K562 (cell line): ENCODE data around the gene PLD1. TPM values are rescaled to one million over a fixed set of nuclear protein-coding genes. Genes with fewer than 3 reads are reported as not detected.

Experiments
- ATAC-seq: fragments of 200-7000 bp; cut with Tn5 transposase; 3 replicates; pipeline ENCODE4 v1.9.1; 2020; ENCODE audit warnings: moderate library complexity
- BruUV-seq: library from RNA; stranded (reverse); fragments of 400-500 nt; replicated peaks from 2 replicates; lab custom pipeline; 2021; lab: Mats Ljungman, UMichigan
- CTCF ChIA-PET: fragments of 300-600 bp; formaldehyde crosslinking; extraction: SDS; loops from one replicate; lab custom pipeline; 2021; ENCODE audit warnings: low intra/inter-chr PET ratio; lab: Yijun Ruan, JAX
- POLR2A ChIA-PET: fragments of 300-600, 350-650 bp; sonication (Branson Sonifier 250); formaldehyde crosslinking; extraction: SDS; loops from one replicate; lab custom pipeline; 2021; ENCODE audit warnings: antibody characterized with exemption, inconsistent platforms; lab: Yijun Ruan, JAX
- DNase-seq, 4 experiments: peaks; one replicate each; pipeline versions ENCODE4 v3.0.0 to v3.0.0-alpha.2; 2011 to 2018; ENCODE audit warnings: low spot score in 3 of 4, mixed read lengths in 3 of 4; ENCODE audit errors: extremely low read depth in 1 of 4
- FAIRE-seq: peaks from 2 replicates; lab custom pipeline; 2011; peaks lifted over from hg19 to GRCh38; lab: Jason Lieb, UNC
- H2AFZ ChIP-seq: 2 replicates; pipeline ENCODE4 v1.6.0; 2011; ENCODE audit warnings: low read depth, low read length, control low read depth, inconsistent platforms
- H3K27ac ChIP-seq: fragments of 200-600 bp; 3 replicates; pipeline ENCODE4 v1.8.0; 2011; ENCODE audit warnings: low read depth, mild to moderate bottlenecking, control low read depth, inconsistent platforms, low read length, moderate library complexity, mixed read lengths; ENCODE audit errors: extremely low read depth
- H3K27me3 ChIP-seq, 2 experiments: fragments of 300-600 bp in 1 of 2; 2 replicates in 1 of 2; 3 replicates in 1 of 2; pipeline versions ENCODE4 v1.6.0 to v1.8.0; 2011; ENCODE audit warnings: inconsistent platforms in 2 of 2, low read length in 2 of 2, mild to moderate bottlenecking in 1 of 2, mixed read lengths in 1 of 2, moderate library complexity in 1 of 2; ENCODE audit not compliant: control insufficient read depth in 2 of 2, insufficient read depth in 2 of 2
- H3K36me3 ChIP-seq: fragments of 300-600 bp; 3 replicates; pipeline ENCODE4 v1.8.0; 2011; ENCODE audit warnings: mild to moderate bottlenecking, low read length, inconsistent platforms; ENCODE audit not compliant: control insufficient read depth, insufficient read depth
- H3K4me1 ChIP-seq, 2 experiments: fragments of 200-600 bp in 1 of 2; replicated peaks in 1 of 2; 2 replicates in 1 of 2; 3 replicates in 1 of 2; pipeline versions ENCODE4 v1.5.1 to v1.8.0; 2011; ENCODE audit warnings: inconsistent platforms in 2 of 2, low read length in 2 of 2, mild to moderate bottlenecking in 1 of 2, mixed read lengths in 1 of 2, moderate library complexity in 1 of 2; ENCODE audit not compliant: control insufficient read depth in 2 of 2, insufficient read depth in 2 of 2
- H3K4me2 ChIP-seq: 2 replicates; pipeline ENCODE4 v1.6.1; 2011; ENCODE audit warnings: low read length, control low read depth, inconsistent platforms, mixed read lengths; ENCODE audit not compliant: insufficient read depth
- H3K4me3 ChIP-seq: fragments of 200-600 bp; sonication (generic), shearing (Covaris generic); 2 replicates; pipeline ENCODE4 v1.5.1; 2016; ENCODE audit warnings: control low read depth, inconsistent platforms
- H3K79me2 ChIP-seq: fragments of 200-600 bp; 3 replicates; pipeline ENCODE4 v1.8.0; 2011; ENCODE audit warnings: low read length, inconsistent platforms; ENCODE audit not compliant: control insufficient read depth, insufficient read depth
- H3K9ac ChIP-seq, 2 experiments: 2 replicates each; pipeline versions ENCODE4 v1.6.0 to v1.6.1; 2011; ENCODE audit warnings: low read depth in 2 of 2, low read length in 2 of 2, control low read depth in 1 of 2, inconsistent platforms in 1 of 2, mild to moderate bottlenecking in 1 of 2, mixed read lengths in 1 of 2; ENCODE audit not compliant: insufficient read depth in 1 of 2
- H3K9me1 ChIP-seq: one replicate; pipeline ENCODE4 v1.6.0; 2011; ENCODE audit warnings: inconsistent platforms, mild to moderate bottlenecking, low read length, moderate library complexity; ENCODE audit not compliant: control insufficient read depth, insufficient read depth
- H3K9me3 ChIP-seq: replicated peaks from 2 replicates; pipeline ENCODE4 v1.5.1; 2011; ENCODE audit warnings: low read depth, low read length, inconsistent platforms; ENCODE audit not compliant: control insufficient read depth, insufficient read depth
- H4K20me1 ChIP-seq: replicated peaks from 2 replicates; pipeline ENCODE4 v1.6.1; 2011; ENCODE audit warnings: low read length, inconsistent platforms, mixed read lengths; ENCODE audit not compliant: control insufficient read depth, insufficient read depth
- BRD9 ChIP-seq: fragments of 450-650 bp; IDR thresholded peaks from 2 replicates; pipeline ENCODE4 v1.6.1; 2018; ENCODE audit warnings: low read depth; ENCODE audit not compliant: partially characterized antibody
- CBFA2T2 ChIP-seq: fragments of 450-650 bp; conservative IDR thresholded peaks from 2 replicates; pipeline ENCODE4 v1.6.1; 2017; ENCODE audit warnings: mild to moderate bottlenecking
- CEBPG ChIP-seq, 3 experiments: fragments of 200-800 bp in 1 of 3; sonication (Bioruptor generic) in 1 of 3; sonication (generic) in 1 of 3; formaldehyde crosslinking in 1 of 3; IDR thresholded peaks in 2 of 3; conservative IDR thresholded peaks in 1 of 3; 2 replicates each; pipeline versions ENCODE4 v1.6.1 to v1.8.0; 2016 to 2022; ENCODE audit warnings: missing compliant biosample characterization in 2 of 3, missing genetic modification characterization in 2 of 3, mild to moderate bottlenecking in 1 of 3, missing genetic modification reagents in 1 of 3
- CTBP1 ChIP-seq: fragments of 450-650 bp; IDR thresholded peaks from 2 replicates; pipeline ENCODE4 v1.6.1; 2016; ENCODE audit warnings: borderline replicate concordance
- GATAD2A ChIP-seq: fragments of 450-650 bp; IDR thresholded peaks from 2 replicates; pipeline ENCODE4 v1.6.1; 2017
- HDGF ChIP-seq: fragments of 450-650 bp; IDR thresholded peaks from 2 replicates; pipeline ENCODE4 v1.6.1; 2016
- KDM1A ChIP-seq, 2 experiments: fragments of 450-650 bp; IDR thresholded peaks; 2 replicates each; pipeline ENCODE4 v1.6.1; 2016; ENCODE audit warnings: mild to moderate bottlenecking in 2 of 2
- KLF16 ChIP-seq: IDR thresholded peaks from 2 replicates; pipeline ENCODE4 v1.6.1; 2016; ENCODE audit warnings: antibody characterized with exemption
- POLR2B ChIP-seq: fragments of 450-650 bp; IDR thresholded peaks from 2 replicates; pipeline ENCODE4 v1.6.1; 2018; ENCODE audit warnings: low read depth; ENCODE audit not compliant: partially characterized antibody
- RBFOX2 ChIP-seq: fragments of 200-400 bp; formaldehyde crosslinking; IDR thresholded peaks from 2 replicates; pipeline ENCODE4 v1.6.1; 2017; ENCODE audit warnings: low read depth, mild to moderate bottlenecking, low read length, moderate library complexity
- RBM14 ChIP-seq: fragments of 200-400 bp; formaldehyde crosslinking; IDR thresholded peaks from 2 replicates; pipeline ENCODE4 v1.6.1; 2018; ENCODE audit warnings: low read depth, mild to moderate bottlenecking, low read length, moderate library complexity, borderline replicate concordance; ENCODE audit not compliant: insufficient read depth
- RBM17 ChIP-seq: fragments of 200-400 bp; formaldehyde crosslinking; IDR thresholded peaks from 2 replicates; pipeline ENCODE4 v1.6.1; 2017; ENCODE audit warnings: low read depth, mild to moderate bottlenecking, low read length, borderline replicate concordance
- SMARCE1 ChIP-seq: fragments of 450-650 bp; IDR thresholded peaks from 2 replicates; pipeline ENCODE4 v1.7.1; 2016; ENCODE audit warnings: mild to moderate bottlenecking
- SOX6 ChIP-seq: fragments of 450-650 bp; IDR thresholded peaks from 2 replicates; pipeline ENCODE4 v1.6.1; 2014; ENCODE audit warnings: mild to moderate bottlenecking
- SPI1 ChIP-seq: IDR thresholded peaks from 2 replicates; pipeline ENCODE4 v1.6.1; 2011; ENCODE audit warnings: low read depth, low read length, control low read depth, borderline replicate concordance
- SUPT5H ChIP-seq: fragments of 450-650 bp; IDR thresholded peaks from 2 replicates; pipeline ENCODE4 v1.6.1; 2016
- ZBTB8A ChIP-seq: fragments of 450-650 bp; IDR thresholded peaks from 2 replicates; pipeline ENCODE4 v1.6.1; 2018; ENCODE audit warnings: mild to moderate bottlenecking, moderate library complexity; ENCODE audit not compliant: partially characterized antibody
- WGBS: fragments of 100-300 bp; shearing (Covaris generic); methylation state at CpG from one replicate; pipeline ENCODE4 v1.1.6; 2016; ENCODE audit warnings: low coverage, mixed read lengths; ENCODE audit not compliant: insufficient coverage; ENCODE audit errors: missing lambda C conversion rate; 5-methylcytosine and 5-hydroxymethylcytosine counted together
- in situ Hi-C: fragments of 300-500 bp; cut with MboI; formaldehyde crosslinking; loops from 4 replicates; pipeline ENCODE4 v1.15.0; 2018; ENCODE audit warnings: inconsistent platforms, mixed read lengths
- intact Hi-C: fragments of 100-400 bp; cut with micrococcal nuclease; formaldehyde crosslinking; loops from 2 replicates; pipeline ENCODE4 v1.14.2; 2022
- polyA plus RNA-seq, 8 experiments: library from polyadenylated mRNA; depleted of rRNA in 4 of 8; stranded (reverse) in 5 of 8; unstranded in 3 of 8; fragments of >200 nt; fragmentation: Nextera tagmentation in 2 of 8; fragmentation: Illumina TruSeq in 1 of 8; extraction: Ambion mirVana in 2 of 8; extraction: Trizol in 1 of 8; gene quantifications; 2 replicates each; pipeline versions ENCODE4 v1.2.1 to v1.2.3, GENCODE V29; 2011 to 2014; ENCODE audit warnings: inconsistent platforms in 1 of 8, missing spikeins in 1 of 8
- total RNA-seq, 7 experiments: library from RNA; depleted of rRNA in 6 of 7; stranded (reverse); fragments of >200 nt in 6 of 7; fragmentation: Illumina TruSeq in 2 of 7; extraction: Trizol in 2 of 7; gene quantifications; 2 replicates each; pipeline versions ENCODE4 v1.2.1 to v1.2.3, GENCODE V29; 2011 to 2021; ENCODE audit warnings: low replicate concordance in 1 of 7
- TF ChIP-seq, protein P1 (sequence below), 2 experiments: fragments of 450-650 bp in 1 of 2; sonication (generic) in 1 of 2; formaldehyde crosslinking in 1 of 2; IDR thresholded peaks in 1 of 2; conservative IDR thresholded peaks in 1 of 2; 2 replicates each; pipeline versions ENCODE4 v1.6.1 to v1.8.1; 2016 to 2023; ENCODE audit warnings: mild to moderate bottlenecking in 2 of 2, moderate library complexity in 2 of 2, inconsistent platforms in 1 of 2, missing genetic modification reagents in 1 of 2
- TF ChIP-seq, protein P2 (sequence below): sonication (generic); formaldehyde crosslinking; IDR thresholded peaks from 2 replicates; pipeline ENCODE4 v1.8.0; 2022; ENCODE audit warnings: mild to moderate bottlenecking, low read depth, missing genetic modification reagents
- TF ChIP-seq, protein P3 (sequence below): fragments of 450-650 bp; formaldehyde crosslinking; IDR thresholded peaks from 2 replicates; pipeline ENCODE4 v1.4.0; 2020; ENCODE audit warnings: mild to moderate bottlenecking, moderate library complexity

PLD1 gene
- total and polyA plus RNA-seq, 9 of the 15 experiments (the other 6 are each of a cell fraction or from before 2014, with no cell fraction given), result 8.4 to 26.1 (median 18.6) TPM

GRCh38 chr3:171838218-171838720 lies 28.0 kb upstream of the PLD1 start:
- no peaks in the 10 kb centered on the region for H3K36me3 ChIP-seq
- H3K9me1 ChIP-seq, result no peaks in the 10 kb centered on the region
- BruUV-seq, result no TSS peak
- no peaks in the 10 kb centered on the region for H3K79me2 ChIP-seq
- no peaks in the 10 kb centered on the region for H4K20me1 ChIP-seq
- H2AFZ ChIP-seq, result no peak overlapping the region
- H3K4me3 ChIP-seq, result no peak overlapping the region
- intact Hi-C loops (loop anchor here (5.0 to 10.0 kb wide), 2 partner anchors 637 to 829 kb away; no protein-coding TSS in a partner anchor), in situ Hi-C loops (no loop called here)
- no peaks in the 10 kb centered on the region for H3K9me3 ChIP-seq
- ChIA-PET POLR2A (interaction anchor here (0.6 kb wide), 1 partner anchor 572 kb away, joined by 3 read pairs; no protein-coding TSS in a partner anchor), CTCF (no interaction called here)
- H3K27ac ChIP-seq, result no peak overlapping the region
- H3K4me2 ChIP-seq, result no peak overlapping the region
- H3K27me3 ChIP-seq, result no peaks in the 10 kb centered on the region
- peaks cover 2 to 8% of the 10 kb centered on the region in 2 experiments; a peak in 4 of 5 replicates for H3K4me1 ChIP-seq
- ATAC-seq, result peak; percentile 67
- H3K9ac ChIP-seq, result no peak overlapping the region
- 6% methylated on average over 6 of the region's 6 CpGs for WGBS
- FAIRE-seq, result no peak
- peak in 1 of 4 experiments; percentile 28 for DNase-seq
- no peak for TF ChIP-seq RBFOX2
- peak; percentile 53; the same call in 1 of the 2 replicates for TF ChIP-seq SOX6
- TF ChIP-seq RBM14, result no peak
- TF ChIP-seq CEBPG (CRISPR knock-in tag; IDR thresholded peaks at IDR 0.05), result no peak
- peak in 1 of 2 experiments; percentile 19; a peak in 2 of 4 replicates for TF ChIP-seq CEBPG (tag; conservative IDR thresholded peaks at IDR 0.05 in 1 of 2, IDR thresholded peaks at IDR 0.05 in 1 of 2)
- no peak for TF ChIP-seq BRD9
- TF ChIP-seq HDGF, result no peak
- no peak for TF ChIP-seq RBM17
- TF ChIP-seq, protein P1, sequence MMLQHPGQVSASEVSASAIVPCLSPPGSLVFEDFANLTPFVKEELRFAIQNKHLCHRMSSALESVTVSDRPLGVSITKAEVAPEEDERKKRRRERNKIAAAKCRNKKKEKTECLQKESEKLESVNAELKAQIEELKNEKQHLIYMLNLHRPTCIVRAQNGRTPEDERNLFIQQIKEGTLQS (IDR thresholded peaks at IDR 0.05), result 0 out of 2 replicates have a peak, but pooled peaks have one; percentile 17
- TF ChIP-seq, protein P1 (CRISPR knock-in tag; conservative IDR thresholded peaks at IDR 0.05), result no peak
- 0 out of 2 replicates have a peak, but pooled peaks have one; percentile 30 for TF ChIP-seq GATAD2A
- peak; percentile 48; the same call in 1 of the 2 replicates for TF ChIP-seq CTBP1
- TF ChIP-seq SMARCE1, result peak; percentile 28; the same call in 1 of the 2 replicates
- TF ChIP-seq CBFA2T2, result 0 out of 2 replicates have a peak, but pooled peaks have one; percentile 3
- peak in 1 of 2 experiments; percentile 22; a peak in 2 of 4 replicates for TF ChIP-seq KDM1A (IDR thresholded peaks at IDR 0.05)
- no peak for TF ChIP-seq POLR2B
- no peak for TF ChIP-seq SUPT5H
- TF ChIP-seq SPI1, result peak; percentile 33; the same call in 1 of the 2 replicates
- TF ChIP-seq, protein P2, sequence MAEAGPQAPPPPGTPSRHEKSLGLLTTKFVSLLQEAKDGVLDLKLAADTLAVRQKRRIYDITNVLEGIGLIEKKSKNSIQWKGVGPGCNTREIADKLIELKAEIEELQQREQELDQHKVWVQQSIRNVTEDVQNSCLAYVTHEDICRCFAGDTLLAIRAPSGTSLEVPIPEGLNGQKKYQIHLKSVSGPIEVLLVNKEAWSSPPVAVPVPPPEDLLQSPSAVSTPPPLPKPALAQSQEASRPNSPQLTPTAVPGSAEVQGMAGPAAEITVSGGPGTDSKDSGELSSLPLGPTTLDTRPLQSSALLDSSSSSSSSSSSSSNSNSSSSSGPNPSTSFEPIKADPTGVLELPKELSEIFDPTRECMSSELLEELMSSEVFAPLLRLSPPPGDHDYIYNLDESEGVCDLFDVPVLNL (CRISPR knock-in tag), result no peak
- TF ChIP-seq KLF16, result no peak
- TF ChIP-seq, protein P3, sequence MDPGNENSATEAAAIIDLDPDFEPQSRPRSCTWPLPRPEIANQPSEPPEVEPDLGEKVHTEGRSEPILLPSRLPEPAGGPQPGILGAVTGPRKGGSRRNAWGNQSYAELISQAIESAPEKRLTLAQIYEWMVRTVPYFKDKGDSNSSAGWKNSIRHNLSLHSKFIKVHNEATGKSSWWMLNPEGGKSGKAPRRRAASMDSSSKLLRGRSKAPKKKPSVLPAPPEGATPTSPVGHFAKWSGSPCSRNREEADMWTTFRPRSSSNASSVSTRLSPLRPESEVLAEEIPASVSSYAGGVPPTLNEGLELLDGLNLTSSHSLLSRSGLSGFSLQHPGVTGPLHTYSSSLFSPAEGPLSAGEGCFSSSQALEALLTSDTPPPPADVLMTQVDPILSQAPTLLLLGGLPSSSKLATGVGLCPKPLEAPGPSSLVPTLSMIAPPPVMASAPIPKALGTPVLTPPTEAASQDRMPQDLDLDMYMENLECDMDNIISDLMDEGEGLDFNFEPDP (CRISPR knock-in tag), result no peak
- no peak for TF ChIP-seq ZBTB8A
